Vagina (tissue), 2 donors: ENCODE measurements around the gene CES1. TPM values are rescaled to one million over a fixed set of nuclear protein-coding genes. Genes with fewer than 3 reads are reported as not detected.
"Not testable (repeated sequence)": the region's sequence is repeated elsewhere in the genome, so short reads cannot be mapped to it uniquely, and the experiment has no call there.

Experiments
- DNase-seq, 2 donors: peaks; one replicate each; pipeline ENCODE4 v3.0.0-alpha.2; 2017; ENCODE audit errors: extremely low spot score in 2 of 2
- H3K27ac ChIP-seq: fragments of 200-600 bp; sonication (generic); one replicate; pipeline ENCODE4 v1.5.1; 2019
- H3K27me3 ChIP-seq: fragments of 200-600 bp; sonication (generic); one replicate; pipeline ENCODE4 v1.5.1; 2019
- H3K36me3 ChIP-seq, 2 donors: fragments of 200-600 bp; sonication (generic); one replicate each; pipeline ENCODE4 v1.5.1; 2017 to 2019
- H3K4me1 ChIP-seq: fragments of 200-600 bp; sonication (generic); one replicate; pipeline ENCODE4 v1.5.1; 2019
- H3K4me3 ChIP-seq, 2 donors: fragments of 200-600 bp; sonication (generic); 1 replicate in 1 of 2; 2 replicates in 1 of 2; pipeline ENCODE4 v1.5.1; 2016 to 2019
- H3K9me3 ChIP-seq: fragments of 200-600 bp; sonication (generic); one replicate; pipeline ENCODE4 v1.5.1; 2019
- POLR2A ChIP-seq, 2 donors: fragments of 450-650 bp; IDR thresholded peaks; one replicate each; pipeline ENCODE4 v1.6.1; 2017; ENCODE audit warnings: antibody characterized with exemption in 2 of 2, mild to moderate bottlenecking in 2 of 2, moderate library complexity in 2 of 2
- intact Hi-C: fragments of 100-400 bp; cut with DNase I; formaldehyde crosslinking; loops from one replicate; pipeline ENCODE4 v1.15.1; 2023
- total RNA-seq: library from RNA; depleted of rRNA; stranded (reverse); fragments of >200 nt; gene quantifications from one replicate; pipeline ENCODE4 v1.2.3, GENCODE V29; 2016

The CES1 gene
- total RNA-seq, 1 donor from 2014 or later: 10.1 TPM

DNA sequence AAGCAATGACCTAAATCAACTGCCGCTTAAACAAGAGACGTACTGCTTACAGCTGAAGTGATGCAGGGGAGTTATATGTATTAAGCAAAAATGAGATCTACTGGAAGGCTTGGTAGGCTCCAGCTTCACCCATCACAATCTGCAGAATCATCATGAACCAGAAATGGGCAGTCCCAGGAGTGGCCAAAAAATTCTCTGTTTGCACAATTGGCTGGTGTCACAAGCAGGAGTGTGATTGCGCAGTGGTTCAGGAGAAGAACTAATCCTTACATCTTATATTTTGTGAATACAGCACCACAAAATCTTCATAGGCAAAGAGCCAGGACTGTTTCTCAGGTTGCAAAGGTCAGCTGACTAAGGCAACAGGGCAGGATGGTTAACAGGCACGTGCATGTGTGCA is 75.9 kb downstream of the CES1 start:
- H3K9me3 ChIP-seq: no peaks in the 10 kb centered on the region
- TF ChIP-seq POLR2A (IDR thresholded peaks at IDR 0.05): no peak
- no peak for DNase-seq

DNA sequence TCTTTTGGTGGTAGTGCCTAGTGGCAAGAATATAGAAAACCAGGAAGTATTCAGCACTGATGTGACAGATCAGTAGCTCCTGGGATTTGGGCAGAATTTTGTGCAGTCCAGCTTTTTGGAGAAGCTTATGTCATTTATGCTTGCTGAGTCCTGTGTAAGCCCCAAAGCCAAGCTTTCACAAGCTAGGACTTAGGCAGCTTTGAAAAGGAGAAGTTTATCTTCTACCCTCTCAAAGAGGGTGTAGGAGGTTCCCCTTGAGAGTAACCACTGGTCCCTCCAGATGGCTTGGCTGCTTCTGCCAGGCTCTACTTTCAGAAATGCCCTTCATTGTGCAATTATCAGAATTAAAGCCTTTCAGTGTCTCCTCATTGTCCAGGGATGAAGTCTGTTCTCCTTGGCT is 78.8 kb downstream of the CES1 start:
- TF ChIP-seq POLR2A (IDR thresholded peaks at IDR 0.05): no peak

More for the DNA sequence above, 75.9 kb downstream of the CES1 start:
- Histone ChIP-seq H3K4me1 (no peaks in the 10 kb centered on the region), H3K27ac (no peak overlapping the region), H3K36me3 (no peaks in the 10 kb centered on the region), H3K27me3 (no peaks in the 10 kb centered on the region), H3K4me3 (no peak overlapping the region)
- intact Hi-C loops: no loop called here

DNA sequence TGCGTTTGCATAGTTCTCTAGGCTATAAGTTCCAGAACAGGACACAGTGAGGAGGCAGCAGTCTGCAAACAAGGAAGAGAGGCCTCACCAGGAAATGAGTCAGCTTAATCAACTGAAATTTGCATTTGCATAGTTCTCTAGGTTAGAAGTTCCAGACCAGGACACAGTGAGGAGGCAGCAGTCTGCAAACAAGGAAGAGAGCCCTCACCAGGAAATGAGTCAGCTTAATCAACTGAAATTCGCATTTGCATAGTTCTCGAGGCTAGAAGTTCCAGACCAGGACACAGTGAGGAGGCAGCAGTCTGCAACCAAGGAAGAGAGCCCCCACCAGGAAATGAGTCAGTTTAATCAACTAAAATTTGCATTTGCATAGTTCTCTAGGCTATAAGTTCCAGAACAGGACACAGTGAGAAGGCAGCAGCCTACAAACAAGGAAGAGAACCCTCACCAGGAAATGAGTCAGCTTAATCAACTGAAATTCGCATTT is 79.7 kb downstream of the CES1 start:
- H3K27ac ChIP-seq, H3K4me3 ChIP-seq, intact Hi-C loops, H3K4me1 ChIP-seq, DNase-seq, H3K9me3 ChIP-seq, H3K36me3 ChIP-seq, H3K27me3 ChIP-seq: not testable (repeated sequence)

More for the DNA sequence above, 78.8 kb downstream of the CES1 start:
- Histone ChIP-seq H3K4me1 (no peaks in the 10 kb centered on the region), H3K36me3 (no peaks in the 10 kb centered on the region), H3K9me3 (no peaks in the 10 kb centered on the region), H3K4me3 (no peak overlapping the region), H3K27ac (no peak overlapping the region), H3K27me3 (no peaks in the 10 kb centered on the region)
- DNase-seq: no peak
- intact Hi-C loops: no loop called here

Other genes with a start within 250 kb of the CES1 start
- 9.6 TPM for gene SLC6A2, start 177.1 kb downstream of the CES1 start, total RNA-seq
- gene CES5A, start 42.3 kb upstream of the CES1 start, total RNA-seq: not detected